Activated B cell treated with CpG ODN at 0.5 μM for 24 hours (primary cell): ENCODE measurements around the gene ARRB1. TPM values are rescaled to one million over a fixed set of nuclear protein-coding genes. Genes with fewer than 3 reads are reported as not detected.

Experiments
- ATAC-seq: fragments of 200-7000 bp; cut with Tn5 transposase; one replicate; pipeline ENCODE4 v1.10.0; 2021; ENCODE audit warnings: low read depth, mild to moderate bottlenecking, moderate library complexity
- CTCF ChIA-PET: fragments of 350-600 bp; sonication (Branson Sonifier 250); formaldehyde crosslinking; loops from one replicate; lab custom pipeline; 2021; ENCODE audit warnings: antibody characterized with exemption; lab: Charles Lee
- POLR2A ChIA-PET: fragments of 350-600 bp; sonication (Branson Sonifier 250); formaldehyde crosslinking; loops from one replicate; lab custom pipeline; 2021; ENCODE audit warnings: antibody characterized with exemption; lab: Charles Lee
- DNase-seq: peaks from one replicate; pipeline ENCODE4 v3.0.0; 2022
- H3K27ac Mint-ChIP-seq: one replicate; pipeline ENCODE4 v1.8.0; 2020; ENCODE audit warnings: mixed read lengths
- H3K27me3 Mint-ChIP-seq: one replicate; pipeline ENCODE4 v1.8.0; 2021; ENCODE audit warnings: mixed read lengths
- H3K36me3 Mint-ChIP-seq: one replicate; pipeline ENCODE4 v1.8.0; 2021; ENCODE audit warnings: low read depth, mixed read lengths
- H3K4me1 Mint-ChIP-seq: one replicate; pipeline ENCODE4 v1.8.0; 2021; ENCODE audit warnings: mixed read lengths
- H3K4me3 Mint-ChIP-seq: one replicate; pipeline ENCODE4 v1.8.0; 2020; ENCODE audit warnings: mild to moderate bottlenecking, mixed read lengths
- H3K9me3 Mint-ChIP-seq: one replicate; pipeline ENCODE4 v1.8.0; 2020; ENCODE audit warnings: mixed read lengths
- CTCF ChIP-seq: fragments of 200-600 bp; IDR thresholded peaks from one replicate; pipeline ENCODE4 v1.8.0; 2022; ENCODE audit warnings: antibody characterized with exemption, mild to moderate bottlenecking
- intact Hi-C: fragments of 100-400 bp; cut with micrococcal nuclease; formaldehyde crosslinking; loops from one replicate; pipeline ENCODE4 v1.15.1; 2024
- total RNA-seq: library from RNA; stranded (reverse); gene quantifications from 2 replicates; pipeline ENCODE4 v1.2.3, GENCODE V29; 2022

The ARRB1 gene
- total RNA-seq, 1 donor from 2014 or later, result 0.62 TPM

GRCh38 chr11:75272391-75272790, 79.1 kb downstream of the ARRB1 start:
- no peak for TF ChIP-seq CTCF
- no peak overlapping the region for H3K4me3 Mint-ChIP-seq
- H3K27me3 Mint-ChIP-seq, result no peaks in the 10 kb centered on the region
- POLR2A ChIA-PET, result no interaction called here
- CTCF ChIA-PET, result interaction anchor here (1.7 to 3.5 kb wide), 3 partner anchors 8 to 131 kb away, joined by 6 to 36 read pairs (median 17); no protein-coding TSS in a partner anchor
- peaks cover 20% of the 10 kb centered on the region for H3K4me1 Mint-ChIP-seq
- H3K9me3 Mint-ChIP-seq, result no peaks in the 10 kb centered on the region
- ATAC-seq (no peak), DNase-seq (no peak)
- H3K36me3 Mint-ChIP-seq, result no peaks in the 10 kb centered on the region
- intact Hi-C loops, result no loop called here
- H3K27ac Mint-ChIP-seq, result no peak overlapping the region

DNA sequence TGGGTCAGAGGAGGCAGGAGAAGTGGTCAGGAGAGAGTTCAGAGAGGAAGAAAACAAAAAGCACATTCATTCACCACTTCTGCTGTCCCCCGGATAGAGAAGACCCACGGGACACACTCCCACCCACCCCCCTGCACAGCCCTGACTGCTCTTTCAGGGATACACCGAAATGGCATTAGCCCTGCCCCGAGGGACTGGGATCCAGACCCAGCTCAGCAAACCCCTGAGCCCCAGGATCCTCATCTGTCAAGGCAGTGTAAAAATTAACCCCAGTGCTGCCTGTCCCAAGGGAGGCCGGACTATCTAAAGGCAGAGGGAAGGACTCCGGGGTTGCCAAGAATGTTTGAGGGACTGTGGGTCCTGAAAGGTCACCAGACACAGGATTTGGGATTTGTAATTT, 79.7 kb downstream of the ARRB1 start:
- H3K4me1 Mint-ChIP-seq, result peaks cover 18% of the 10 kb centered on the region
- CTCF ChIA-PET, result interaction anchor here (1.7 to 3.5 kb wide), 3 partner anchors 9 to 130 kb away, joined by 6 to 36 read pairs (median 17); no protein-coding TSS in a partner anchor
- ATAC-seq (no peak), DNase-seq (no peak)
- H3K36me3 Mint-ChIP-seq, result no peaks in the 10 kb centered on the region
- intact Hi-C loops, result loop anchor here (1.0 kb wide), 2 partner anchors 127 to 131 kb away; no protein-coding TSS in a partner anchor
- no peaks in the 10 kb centered on the region for H3K27me3 Mint-ChIP-seq
- POLR2A ChIA-PET, result interaction anchor here (0.7 kb wide), 1 partner anchor 97 kb away, joined by 5 read pairs; no protein-coding TSS in a partner anchor
- H3K4me3 Mint-ChIP-seq, result no peak overlapping the region
- no peak overlapping the region for H3K27ac Mint-ChIP-seq
- no peaks in the 10 kb centered on the region for H3K9me3 Mint-ChIP-seq
- no peak for TF ChIP-seq CTCF

DNA sequence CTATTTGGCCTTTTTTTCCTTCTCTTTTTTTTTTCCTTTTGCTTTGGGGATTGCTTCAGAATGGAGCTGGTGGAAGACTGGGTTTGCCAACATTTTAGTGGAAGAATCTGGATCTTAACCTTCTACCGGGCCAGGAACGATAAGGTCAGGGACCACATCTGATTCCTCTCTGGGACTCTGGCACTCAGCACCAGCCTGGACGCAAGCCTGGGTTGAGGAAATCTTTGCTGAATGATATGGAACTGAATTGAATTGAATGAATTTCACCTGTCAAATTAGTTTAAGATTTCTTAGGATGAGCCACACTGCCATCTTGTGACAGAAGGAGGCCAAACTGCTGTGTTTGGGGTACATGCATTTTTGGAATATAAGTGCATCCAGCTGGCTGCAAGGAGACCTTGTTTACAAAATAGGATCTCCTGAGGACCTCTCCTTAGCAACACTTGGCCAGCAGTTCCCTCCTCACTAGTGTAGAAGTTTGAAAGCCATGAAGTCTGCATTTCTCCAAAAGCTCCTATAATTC, 80.5 kb downstream of the ARRB1 start:
- no peak for TF ChIP-seq CTCF
- H3K4me1 Mint-ChIP-seq, result peaks cover 15% of the 10 kb centered on the region
- intact Hi-C loops, result loop anchor here (1.0 kb wide), 2 partner anchors 127 to 131 kb away; no protein-coding TSS in a partner anchor
- no peaks in the 10 kb centered on the region for H3K27me3 Mint-ChIP-seq
- ATAC-seq, result no peak
- no peak overlapping the region for H3K27ac Mint-ChIP-seq
- H3K36me3 Mint-ChIP-seq, result no peaks in the 10 kb centered on the region
- H3K4me3 Mint-ChIP-seq, result no peak overlapping the region
- no peak for DNase-seq
- ChIA-PET CTCF (interaction anchor here (1.2 to 3.5 kb wide), 3 partner anchors 10 to 250 kb away, joined by 3 to 36 read pairs (median 17); no protein-coding TSS in a partner anchor), POLR2A (no interaction called here)
- no peaks in the 10 kb centered on the region for H3K9me3 Mint-ChIP-seq

DNA sequence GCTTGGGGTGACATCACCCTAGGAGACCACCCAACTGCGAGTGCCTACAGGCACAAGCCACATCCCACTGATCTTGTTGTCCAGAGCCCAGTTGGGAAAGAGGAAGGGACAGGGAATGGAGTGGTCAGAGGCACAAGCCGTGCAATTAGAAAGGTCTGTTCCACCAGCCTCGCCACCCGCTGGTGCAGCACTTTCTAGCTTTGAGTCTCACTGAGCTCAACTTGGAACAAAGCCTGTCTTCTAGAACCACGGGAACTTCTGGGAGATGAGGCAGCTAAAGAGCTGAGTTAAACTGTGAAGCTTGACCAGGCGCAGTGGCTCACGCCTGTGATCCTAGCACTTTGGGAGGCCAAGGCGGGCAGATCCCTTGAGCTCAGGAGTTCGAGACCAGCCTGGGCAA, 81.6 kb downstream of the ARRB1 start:
- ChIA-PET POLR2A (no interaction called here), CTCF (interaction anchor here (1.1 to 3.5 kb wide), 3 partner anchors 11 to 340 kb away, joined by 4 to 36 read pairs (median 17); no protein-coding TSS in a partner anchor)
- DNase-seq, result no peak
- intact Hi-C loops, result no loop called here
- Mint-ChIP-seq H3K9me3 (no peaks in the 10 kb centered on the region), H3K4me3 (no peak overlapping the region), H3K4me1 (peaks cover 10% of the 10 kb centered on the region), H3K27ac (no peak overlapping the region), H3K36me3 (no peaks in the 10 kb centered on the region), H3K27me3 (no peaks in the 10 kb centered on the region)
- no peak for ATAC-seq
- no peak for TF ChIP-seq CTCF

GRCh38 chr11:75269367-75269660, 82.1 kb downstream of the ARRB1 start:
- no peak for ATAC-seq
- intact Hi-C loops, result no loop called here

More at GRCh38 chr11:75269367-75269660, 82.1 kb downstream of the ARRB1 start:
- ChIA-PET CTCF (interaction anchor here (0.6 to 1.3 kb wide), 3 partner anchors 127 to 398 kb away, joined by 3 to 4 read pairs (median 3); no protein-coding TSS in a partner anchor), POLR2A (no interaction called here)
- no peak overlapping the region for H3K4me3 Mint-ChIP-seq
- H3K27ac Mint-ChIP-seq, result no peak overlapping the region
- TF ChIP-seq CTCF, result no peak
- peaks cover 16% of the 10 kb centered on the region for H3K4me1 Mint-ChIP-seq
- no peak for DNase-seq
- H3K9me3 Mint-ChIP-seq, result no peaks in the 10 kb centered on the region
- no peaks in the 10 kb centered on the region for H3K36me3 Mint-ChIP-seq
- no peaks in the 10 kb centered on the region for H3K27me3 Mint-ChIP-seq
